KMS-11 (cell line): ENCODE results near the gene GARNL3.

Experiments
- H2AFZ ChIP-seq: fragments of 200-600 bp; sonication (generic); 2 replicates; pipeline ENCODE4 v1.6.1; 2016; ENCODE audit warnings: antibody characterized with exemption, mixed run types, low read depth
- H3K27ac ChIP-seq: fragments of 200-600 bp; sonication (generic); 2 replicates; pipeline ENCODE4 v1.6.1; 2016; ENCODE audit warnings: mild to moderate bottlenecking, mixed run types
- H3K27me3 ChIP-seq: fragments of 200-600 bp; sonication (generic); 2 replicates; pipeline ENCODE4 v1.6.1; 2017; ENCODE audit warnings: mild to moderate bottlenecking, low read depth, mixed run types, moderate library complexity; ENCODE audit not compliant: insufficient read depth
- H3K36me3 ChIP-seq: fragments of 200-600 bp; sonication (generic); 2 replicates; pipeline ENCODE4 v1.6.1; 2017; ENCODE audit warnings: mild to moderate bottlenecking, mixed run types; ENCODE audit not compliant: insufficient read depth
- H3K4me1 ChIP-seq: fragments of 200-600 bp; sonication (generic); 2 replicates; pipeline ENCODE4 v1.6.1; 2016; ENCODE audit warnings: mild to moderate bottlenecking, low read depth, mixed run types; ENCODE audit not compliant: poor library complexity, severe bottlenecking
- H3K4me2 ChIP-seq: fragments of 200-600 bp; sonication (generic); 2 replicates; pipeline ENCODE4 v1.7.0; 2016; ENCODE audit warnings: mild to moderate bottlenecking, mixed run types
- H3K4me3 ChIP-seq: fragments of 200-600 bp; sonication (generic); IDR thresholded peaks from 2 replicates; pipeline ENCODE4 v1.6.1; 2017; ENCODE audit warnings: low read depth, low read length, mixed read lengths; ENCODE audit not compliant: insufficient read depth
- H3K79me2 ChIP-seq: fragments of 200-600 bp; sonication (generic); 2 replicates; pipeline ENCODE4 v1.6.1; 2016; ENCODE audit warnings: low read depth, mixed run types; ENCODE audit not compliant: insufficient read depth
- H3K9ac ChIP-seq: fragments of 200-600 bp; sonication (generic); 2 replicates; pipeline ENCODE4 v1.6.1; 2016; ENCODE audit warnings: mild to moderate bottlenecking, mixed run types
- H4K20me1 ChIP-seq: fragments of 200-600 bp; sonication (generic); 2 replicates; pipeline ENCODE4 v1.6.1; 2016; ENCODE audit warnings: mild to moderate bottlenecking, mixed run types; ENCODE audit not compliant: insufficient read depth
- CTCF ChIP-seq: fragments of 200-600 bp; sonication (generic); conservative IDR thresholded peaks from 2 replicates; pipeline ENCODE4 v1.6.1; 2017; ENCODE audit warnings: low read depth, mild to moderate bottlenecking, antibody characterized with exemption, low read length, moderate library complexity, mixed read lengths

GARNL3 gene

GRCh38 chr9:127365461-127365860 lies 100.9 kb downstream of the GARNL3 start:
- Histone ChIP-seq H3K79me2 (no peaks in the 10 kb centered on the region), H3K27ac (no peak overlapping the region), H3K4me3 (no peak overlapping the region), H3K4me2 (no peak overlapping the region), H3K27me3 (no peaks in the 10 kb centered on the region), H3K36me3 (no peaks in the 10 kb centered on the region), H4K20me1 (no peaks in the 10 kb centered on the region), H3K9ac (no peak overlapping the region), H3K4me1 (peaks cover 14% of the 10 kb centered on the region), H2AFZ (no peak overlapping the region)
- no peak for TF ChIP-seq CTCF

- Histone ChIP-seq H4K20me1 (no peaks in the 10 kb centered on the region), H3K79me2 (no peaks in the 10 kb centered on the region), H3K36me3 (no peaks in the 10 kb centered on the region), H3K4me3 (no peak overlapping the region), H3K4me2 (no peak overlapping the region), H3K4me1 (peaks cover 3% of the 10 kb centered on the region), H3K27ac (no peak overlapping the region), H3K27me3 (no peaks in the 10 kb centered on the region), H2AFZ (no peak overlapping the region), H3K9ac (no peak overlapping the region)
- TF ChIP-seq CTCF = no peak
Measured at GRCh38 chr9:127366594-127366993, 102.0 kb downstream of the GARNL3 start.

GRCh38 chr9:127368852-127369402 lies 104.4 kb downstream of the GARNL3 start:
- no peaks in the 10 kb centered on the region for H3K27me3 ChIP-seq
- H4K20me1 ChIP-seq = no peaks in the 10 kb centered on the region
- H3K36me3 ChIP-seq = no peaks in the 10 kb centered on the region
- no peak for TF ChIP-seq CTCF
- no peak overlapping the region for H2AFZ ChIP-seq
- no peaks in the 10 kb centered on the region for H3K79me2 ChIP-seq
- H3K27ac ChIP-seq = no peak overlapping the region
- no peak overlapping the region for H3K9ac ChIP-seq
- no peaks in the 10 kb centered on the region for H3K4me1 ChIP-seq
- H3K4me3 ChIP-seq = no peak overlapping the region
- H3K4me2 ChIP-seq = no peak overlapping the region

- Histone ChIP-seq H4K20me1 (no peaks in the 10 kb centered on the region), H3K4me3 (no peak overlapping the region), H2AFZ (no peak overlapping the region), H3K4me1 (no peaks in the 10 kb centered on the region), H3K27me3 (no peaks in the 10 kb centered on the region), H3K9ac (no peak overlapping the region), H3K4me2 (no peak overlapping the region), H3K27ac (no peak overlapping the region), H3K36me3 (no peaks in the 10 kb centered on the region), H3K79me2 (no peaks in the 10 kb centered on the region)
- TF ChIP-seq CTCF = no peak
Measured at GRCh38 chr9:127369428-127369827, 104.9 kb downstream of the GARNL3 start.
